Measurements from ENCODE around the gene SLC16A11.

Gene SLC16A11

DNA sequence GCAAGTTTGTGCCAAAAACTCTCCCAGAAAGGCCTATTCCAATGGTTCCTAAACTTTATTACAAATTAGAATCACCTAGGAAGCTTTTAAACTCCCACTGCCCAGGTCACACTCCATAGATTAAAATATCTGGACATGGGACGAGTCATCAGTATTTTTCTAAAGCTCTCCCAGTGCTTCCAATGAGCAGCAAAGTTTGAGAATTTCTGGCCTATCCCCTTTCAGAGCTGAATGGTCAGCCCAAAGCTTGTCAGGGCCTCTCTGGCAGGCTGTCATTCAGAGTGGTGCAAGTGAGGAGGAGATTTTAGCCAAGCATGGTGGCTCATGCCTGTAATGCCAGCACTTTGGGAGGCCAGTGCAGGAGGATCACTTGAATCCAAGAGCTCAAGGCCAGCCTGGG, 18.6 kb downstream of the SLC16A11 start:
- ATAC-seq (ENCODE audit: low read depth): no peak
- no peak overlapping the region for H3K27ac ChIP-seq (ENCODE audit: poor library complexity, severe bottlenecking)
- H3K4me3 ChIP-seq (ENCODE audit: severe bottlenecking): no peak overlapping the region
- TF ChIP-seq, protein P1, sequence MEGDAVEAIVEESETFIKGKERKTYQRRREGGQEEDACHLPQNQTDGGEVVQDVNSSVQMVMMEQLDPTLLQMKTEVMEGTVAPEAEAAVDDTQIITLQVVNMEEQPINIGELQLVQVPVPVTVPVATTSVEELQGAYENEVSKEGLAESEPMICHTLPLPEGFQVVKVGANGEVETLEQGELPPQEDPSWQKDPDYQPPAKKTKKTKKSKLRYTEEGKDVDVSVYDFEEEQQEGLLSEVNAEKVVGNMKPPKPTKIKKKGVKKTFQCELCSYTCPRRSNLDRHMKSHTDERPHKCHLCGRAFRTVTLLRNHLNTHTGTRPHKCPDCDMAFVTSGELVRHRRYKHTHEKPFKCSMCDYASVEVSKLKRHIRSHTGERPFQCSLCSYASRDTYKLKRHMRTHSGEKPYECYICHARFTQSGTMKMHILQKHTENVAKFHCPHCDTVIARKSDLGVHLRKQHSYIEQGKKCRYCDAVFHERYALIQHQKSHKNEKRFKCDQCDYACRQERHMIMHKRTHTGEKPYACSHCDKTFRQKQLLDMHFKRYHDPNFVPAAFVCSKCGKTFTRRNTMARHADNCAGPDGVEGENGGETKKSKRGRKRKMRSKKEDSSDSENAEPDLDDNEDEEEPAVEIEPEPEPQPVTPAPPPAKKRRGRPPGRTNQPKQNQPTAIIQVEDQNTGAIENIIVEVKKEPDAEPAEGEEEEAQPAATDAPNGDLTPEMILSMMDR (IDR thresholded peaks at IDR 0.05; ENCODE audit: poor library complexity, severe bottlenecking): no peak
- no peaks in the 10 kb centered on the region for H3K36me3 ChIP-seq (ENCODE audit: low read depth)
- no peaks in the 10 kb centered on the region for H3K4me1 ChIP-seq (ENCODE audit: insufficient read depth, poor library complexity, severe bottlenecking)
- H3K27me3 ChIP-seq (ENCODE audit: insufficient read depth, poor library complexity, severe bottlenecking): no peaks in the 10 kb centered on the region
- H3K9me3 ChIP-seq (ENCODE audit: severe bottlenecking): no peaks in the 10 kb centered on the region
- DNase-seq (ENCODE audit: low spot score): no peak

DNA sequence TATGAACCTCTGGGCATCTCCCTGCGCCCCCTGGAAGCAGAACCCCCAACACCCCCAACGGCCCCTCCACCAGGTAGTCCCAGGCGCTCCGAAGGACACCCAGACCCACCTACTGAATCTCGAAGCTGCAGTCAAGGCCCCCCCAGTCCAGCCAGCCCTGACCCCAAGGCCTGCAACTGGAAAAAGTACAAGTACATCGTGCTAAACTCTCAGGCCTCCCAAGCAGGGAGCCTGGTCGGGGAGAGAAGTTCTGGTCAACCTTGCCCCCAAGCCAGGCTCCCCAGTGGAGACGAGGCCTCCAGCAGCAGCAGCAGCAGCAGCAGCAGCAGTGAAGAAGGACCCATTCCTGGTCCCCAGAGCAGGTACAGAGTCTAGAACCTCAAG, 19.5 kb downstream of the SLC16A11 start:
- TF ChIP-seq, protein P1 (IDR thresholded peaks at IDR 0.05; ENCODE audit: poor library complexity, severe bottlenecking): no peak
- Histone ChIP-seq H3K4me1 (ENCODE audit: insufficient read depth, poor library complexity, severe bottlenecking) (no peaks in the 10 kb centered on the region), H3K4me3 (ENCODE audit: severe bottlenecking) (no peak overlapping the region), H3K27ac (ENCODE audit: poor library complexity, severe bottlenecking) (no peak overlapping the region), H3K9me3 (ENCODE audit: severe bottlenecking) (no peaks in the 10 kb centered on the region), H3K27me3 (ENCODE audit: insufficient read depth, poor library complexity, severe bottlenecking) (no peaks in the 10 kb centered on the region), H3K36me3 (ENCODE audit: low read depth) (no peaks in the 10 kb centered on the region)
- DNase-seq (ENCODE audit: low spot score) (no peak), ATAC-seq (ENCODE audit: low read depth) (no peak)

- Histone ChIP-seq H3K9me3 (ENCODE audit: severe bottlenecking) (no peaks in the 10 kb centered on the region), H3K4me1 (ENCODE audit: insufficient read depth, poor library complexity, severe bottlenecking) (no peaks in the 10 kb centered on the region), H3K27ac (ENCODE audit: poor library complexity, severe bottlenecking) (no peak overlapping the region), H3K4me3 (ENCODE audit: severe bottlenecking) (no peak overlapping the region), H3K36me3 (ENCODE audit: low read depth) (no peaks in the 10 kb centered on the region), H3K27me3 (ENCODE audit: insufficient read depth, poor library complexity, severe bottlenecking) (no peaks in the 10 kb centered on the region)
- ATAC-seq (ENCODE audit: low read depth) (peak; percentile 68), DNase-seq (ENCODE audit: low spot score) (peak; percentile 84)
- TF ChIP-seq, protein P1 (IDR thresholded peaks at IDR 0.05; ENCODE audit: poor library complexity, severe bottlenecking): no peak
These were observed 20.1 kb downstream of the SLC16A11 start for GRCh38 chr17:7023576-7024401.

- DNase-seq (ENCODE audit: low spot score) (no peak), ATAC-seq (ENCODE audit: low read depth) (no peak)
- H3K9me3 ChIP-seq (ENCODE audit: severe bottlenecking): no peaks in the 10 kb centered on the region
- no peaks in the 10 kb centered on the region for H3K27me3 ChIP-seq (ENCODE audit: insufficient read depth, poor library complexity, severe bottlenecking)
- H3K27ac ChIP-seq (ENCODE audit: poor library complexity, severe bottlenecking): no peak within 1 kb of the TSS
- H3K4me1 ChIP-seq (ENCODE audit: insufficient read depth, poor library complexity, severe bottlenecking): no peaks in the 10 kb centered on the region
- TF ChIP-seq, protein P1 (IDR thresholded peaks at IDR 0.05; ENCODE audit: poor library complexity, severe bottlenecking): no peak
- no peaks in the 10 kb centered on the region for H3K36me3 ChIP-seq (ENCODE audit: low read depth)
- H3K4me3 ChIP-seq (ENCODE audit: severe bottlenecking): no peak within 1 kb of the TSS
These were observed 20.9 kb downstream of the SLC16A11 start, which contains the start of gene BCL6B for GRCh38 chr17:7022781-7023571. Gene BCL6B, plus strand, starts transcription at chr17:7023050. Its CDS starts 622 bp downstream, at chr17:7023672.
